KMS-11 (cell line): ENCODE data around the gene CAND1.

ENCODE experiments used
- H2AFZ ChIP-seq: fragments of 200-600 bp; sonication (generic); 2 replicates; pipeline ENCODE4 v1.6.1; 2016; ENCODE audit warnings: antibody characterized with exemption, mixed run types, low read depth
- H3K27ac ChIP-seq: fragments of 200-600 bp; sonication (generic); 2 replicates; pipeline ENCODE4 v1.6.1; 2016; ENCODE audit warnings: mild to moderate bottlenecking, mixed run types
- H3K27me3 ChIP-seq: fragments of 200-600 bp; sonication (generic); 2 replicates; pipeline ENCODE4 v1.6.1; 2017; ENCODE audit warnings: mild to moderate bottlenecking, low read depth, mixed run types, moderate library complexity; ENCODE audit not compliant: insufficient read depth
- H3K36me3 ChIP-seq: fragments of 200-600 bp; sonication (generic); 2 replicates; pipeline ENCODE4 v1.6.1; 2017; ENCODE audit warnings: mild to moderate bottlenecking, mixed run types; ENCODE audit not compliant: insufficient read depth
- H3K4me1 ChIP-seq: fragments of 200-600 bp; sonication (generic); 2 replicates; pipeline ENCODE4 v1.6.1; 2016; ENCODE audit warnings: mild to moderate bottlenecking, low read depth, mixed run types; ENCODE audit not compliant: poor library complexity, severe bottlenecking
- H3K4me2 ChIP-seq: fragments of 200-600 bp; sonication (generic); 2 replicates; pipeline ENCODE4 v1.7.0; 2016; ENCODE audit warnings: mild to moderate bottlenecking, mixed run types
- H3K4me3 ChIP-seq: fragments of 200-600 bp; sonication (generic); IDR thresholded peaks from 2 replicates; pipeline ENCODE4 v1.6.1; 2017; ENCODE audit warnings: low read depth, low read length, mixed read lengths; ENCODE audit not compliant: insufficient read depth
- H3K79me2 ChIP-seq: fragments of 200-600 bp; sonication (generic); 2 replicates; pipeline ENCODE4 v1.6.1; 2016; ENCODE audit warnings: low read depth, mixed run types; ENCODE audit not compliant: insufficient read depth
- H3K9ac ChIP-seq: fragments of 200-600 bp; sonication (generic); 2 replicates; pipeline ENCODE4 v1.6.1; 2016; ENCODE audit warnings: mild to moderate bottlenecking, mixed run types
- H4K20me1 ChIP-seq: fragments of 200-600 bp; sonication (generic); 2 replicates; pipeline ENCODE4 v1.6.1; 2016; ENCODE audit warnings: mild to moderate bottlenecking, mixed run types; ENCODE audit not compliant: insufficient read depth
- CTCF ChIP-seq: fragments of 200-600 bp; sonication (generic); conservative IDR thresholded peaks from 2 replicates; pipeline ENCODE4 v1.6.1; 2017; ENCODE audit warnings: low read depth, mild to moderate bottlenecking, antibody characterized with exemption, low read length, moderate library complexity, mixed read lengths

The CAND1 gene

GRCh38 chr12:67299926-67300325 lies 30.8 kb downstream of the CAND1 start:
- Histone ChIP-seq H3K9ac (no peak overlapping the region), H4K20me1 (no peaks in the 10 kb centered on the region), H3K27me3 (no peaks in the 10 kb centered on the region), H3K79me2 (peaks cover under 1% of the 10 kb centered on the region; the same call in 1 of the 2 replicates), H3K4me3 (no peak overlapping the region), H3K4me1 (no peaks in the 10 kb centered on the region), H3K36me3 (peaks cover 7% of the 10 kb centered on the region; the same call in 1 of the 2 replicates), H3K4me2 (no peak overlapping the region), H3K27ac (no peak overlapping the region), H2AFZ (no peak overlapping the region)
- TF ChIP-seq CTCF = no peak

GRCh38 chr12:67302162-67302561 lies 33.0 kb downstream of the CAND1 start:
- Histone ChIP-seq H2AFZ (no peak overlapping the region), H3K9ac (no peak overlapping the region), H3K4me2 (no peak overlapping the region), H3K36me3 (peaks cover 10% of the 10 kb centered on the region; the same call in 1 of the 2 replicates), H3K4me3 (no peak overlapping the region), H4K20me1 (no peaks in the 10 kb centered on the region), H3K4me1 (no peaks in the 10 kb centered on the region), H3K27ac (no peak overlapping the region), H3K27me3 (no peaks in the 10 kb centered on the region), H3K79me2 (no peaks in the 10 kb centered on the region)
- TF ChIP-seq CTCF = no peak

- no peak overlapping the region for H3K9ac ChIP-seq
- peaks cover 16% of the 10 kb centered on the region; the same call in 1 of the 2 replicates for H3K36me3 ChIP-seq
Observed at GRCh38 chr12:67305544-67305943, 36.4 kb downstream of the CAND1 start.

GRCh38 chr12:67306712-67307111 lies 37.6 kb downstream of the CAND1 start:
- Histone ChIP-seq H2AFZ (no peak overlapping the region), H3K4me3 (no peak overlapping the region), H3K27ac (no peak overlapping the region), H3K79me2 (no peaks in the 10 kb centered on the region), H4K20me1 (no peaks in the 10 kb centered on the region), H3K27me3 (no peaks in the 10 kb centered on the region), H3K4me2 (no peak overlapping the region), H3K36me3 (peaks cover 22% of the 10 kb centered on the region; the same call in 1 of the 2 replicates), H3K4me1 (no peaks in the 10 kb centered on the region), H3K9ac (no peak overlapping the region)
- no peak for TF ChIP-seq CTCF

More at GRCh38 chr12:67305544-67305943, 36.4 kb downstream of the CAND1 start:
- Histone ChIP-seq H3K4me3 (no peak overlapping the region), H3K27me3 (no peaks in the 10 kb centered on the region), H2AFZ (no peak overlapping the region), H3K79me2 (no peaks in the 10 kb centered on the region), H3K27ac (no peak overlapping the region), H3K4me2 (no peak overlapping the region), H4K20me1 (no peaks in the 10 kb centered on the region), H3K4me1 (no peaks in the 10 kb centered on the region)
- no peak for TF ChIP-seq CTCF

- Histone ChIP-seq H3K4me3 (no peak overlapping the region), H3K27me3 (no peaks in the 10 kb centered on the region), H2AFZ (no peak overlapping the region), H3K79me2 (no peaks in the 10 kb centered on the region), H3K36me3 (peaks cover 5% of the 10 kb centered on the region; the same call in 1 of the 2 replicates), H3K27ac (no peak overlapping the region), H3K4me2 (no peak overlapping the region), H3K4me1 (peaks cover 25% of the 10 kb centered on the region), H3K9ac (no peak overlapping the region), H4K20me1 (no peaks in the 10 kb centered on the region)
- no peak for TF ChIP-seq CTCF
Observed at GRCh38 chr12:67315661-67316060, 46.5 kb downstream of the CAND1 start.
